Neural cell (in vitro differentiated cells): ENCODE results near the gene ITPK1. TPM values are rescaled to one million over a fixed set of nuclear protein-coding genes. Genes with fewer than 3 reads are reported as not detected.

Source experiments
- H2AFZ ChIP-seq: fragments of 200-600, 300-800 bp; sonication (generic), shearing (Covaris generic); 2 replicates; pipeline ENCODE4 v1.6.0; 2014; ENCODE audit warnings: low read depth, mild to moderate bottlenecking, antibody characterized with exemption, low read length, moderate library complexity
- H3F3A ChIP-seq: fragments of 200-600 bp; shearing (Covaris generic); 2 replicates; pipeline ENCODE4 v1.6.1; 2016; ENCODE audit warnings: mild to moderate bottlenecking, moderate library complexity, mixed read lengths, antibody characterized with exemption, low read length; ENCODE audit not compliant: insufficient read depth, poor library complexity, severe bottlenecking
- H3K27ac ChIP-seq: fragments of 200-600, 300-800 bp; sonication (generic), shearing (Covaris generic); 2 replicates; pipeline ENCODE4 v1.5.1; 2014; ENCODE audit warnings: mild to moderate bottlenecking, low read length, moderate library complexity
- H3K27me3 ChIP-seq: fragments of 300-800, 200-600 bp; sonication (generic), shearing (Covaris generic); 2 replicates; pipeline ENCODE4 v1.6.0; 2014; ENCODE audit warnings: mild to moderate bottlenecking, low read depth, low read length, moderate library complexity; ENCODE audit not compliant: insufficient read depth
- H3K36me3 ChIP-seq: fragments of 300-800, 200-600 bp; sonication (generic), shearing (Covaris generic); 2 replicates; pipeline ENCODE4 v1.5.1; 2014; ENCODE audit warnings: mild to moderate bottlenecking, antibody characterized with exemption, low read length, moderate library complexity; ENCODE audit not compliant: insufficient read depth
- H3K4me2 ChIP-seq: fragments of 300-800, 200-600 bp; sonication (generic), shearing (Covaris generic); 2 replicates; pipeline ENCODE4 v1.6.0; 2014; ENCODE audit warnings: mild to moderate bottlenecking, low read length
- H3K4me3 ChIP-seq: fragments of 300-800, 200-600 bp; sonication (generic), shearing (Covaris generic); 2 replicates; pipeline ENCODE4 v1.5.1; 2014; ENCODE audit warnings: mild to moderate bottlenecking, low read length, moderate library complexity
- H3K79me2 ChIP-seq: fragments of 200-600 bp; shearing (Covaris generic); replicated peaks from 2 replicates; pipeline ENCODE4 v1.6.0; 2014; ENCODE audit warnings: mild to moderate bottlenecking, low read length, moderate library complexity; ENCODE audit not compliant: insufficient read depth
- H3K9ac ChIP-seq: fragments of 300-800, 200-600 bp; sonication (generic), shearing (Covaris generic); 2 replicates; pipeline ENCODE4 v1.6.1; 2016; ENCODE audit warnings: mild to moderate bottlenecking, low read length, mixed read lengths
- H3K9me2 ChIP-seq: fragments of 200-600 bp; shearing (Covaris generic); 2 replicates; pipeline ENCODE4 v1.6.1; 2016; ENCODE audit warnings: mild to moderate bottlenecking, low read length, mixed read lengths; ENCODE audit not compliant: insufficient read depth
- H3K9me3 ChIP-seq: fragments of 200-600, 300-800 bp; sonication (generic), shearing (Covaris generic); 2 replicates; pipeline ENCODE4 v1.6.1; 2016; ENCODE audit warnings: mild to moderate bottlenecking, mixed run types, low read length, moderate library complexity, mixed read lengths
- H4K20me1 ChIP-seq: fragments of 200-600 bp; shearing (Covaris generic); 2 replicates; pipeline ENCODE4 v1.6.1; 2016; ENCODE audit warnings: mild to moderate bottlenecking, mixed run types; ENCODE audit not compliant: insufficient read depth
- CTCF ChIP-seq: fragments of 450-650 bp; IDR thresholded peaks from 2 replicates; pipeline ENCODE4 v1.5.1; 2014; ENCODE audit warnings: antibody characterized with exemption, mild to moderate bottlenecking, moderate library complexity; ENCODE audit not compliant: poor library complexity, severe bottlenecking
- EP300 ChIP-seq: fragments of 450-650 bp; conservative IDR thresholded peaks from 2 replicates; pipeline ENCODE4 v1.6.1; 2014; ENCODE audit warnings: antibody characterized with exemption, mild to moderate bottlenecking, moderate library complexity; ENCODE audit not compliant: poor library complexity, severe bottlenecking
- EZH2 ChIP-seq: fragments of 200-600, 300-800 bp; shearing (Covaris generic), sonication (generic); IDR thresholded peaks from 2 replicates; pipeline ENCODE4 v1.6.1; 2014; ENCODE audit warnings: antibody characterized with exemption, low read length, borderline replicate concordance, mild to moderate bottlenecking; ENCODE audit not compliant: insufficient read depth, poor library complexity, severe bottlenecking
- MXI1 ChIP-seq: fragments of 450-650 bp; conservative IDR thresholded peaks from 2 replicates; pipeline ENCODE4 v1.6.1; 2014; ENCODE audit warnings: antibody characterized with exemption, mild to moderate bottlenecking; ENCODE audit not compliant: poor library complexity, severe bottlenecking
- POLR2AphosphoS5 ChIP-seq: IDR thresholded peaks from 2 replicates; pipeline ENCODE4 v1.6.1; 2012
- RAD21 ChIP-seq: fragments of 450-650 bp; conservative IDR thresholded peaks from 2 replicates; pipeline ENCODE4 v1.6.1; 2014; ENCODE audit warnings: antibody characterized with exemption, mild to moderate bottlenecking, moderate library complexity
- SMC3 ChIP-seq: fragments of 450-650 bp; conservative IDR thresholded peaks from 2 replicates; pipeline ENCODE4 v1.6.1; 2014; ENCODE audit warnings: antibody characterized with exemption, mild to moderate bottlenecking, moderate library complexity; ENCODE audit not compliant: poor library complexity
- TAF1 ChIP-seq: IDR thresholded peaks from 2 replicates; pipeline ENCODE4 v1.6.1; 2012; ENCODE audit warnings: low read depth
- polyA plus RNA-seq: library from polyadenylated mRNA; depleted of rRNA; stranded (reverse); fragments of >200 nt; gene quantifications from 2 replicates; pipeline ENCODE4 v1.2.3, GENCODE V29; 2014
- TF ChIP-seq, protein P1 (sequence below): IDR thresholded peaks from 2 replicates; pipeline ENCODE4 v1.6.1; 2012; ENCODE audit warnings: borderline replicate concordance

Gene ITPK1
- polyA plus RNA-seq, 1 donor from 2014 or later: 65.0 TPM

- Histone ChIP-seq H3K27me3 (no peaks in the 10 kb centered on the region), H3K9me2 (no peaks in the 10 kb centered on the region), H3K27ac (no peak overlapping the region), H3F3A (no peaks in the 10 kb centered on the region), H3K9me3 (no peaks in the 10 kb centered on the region), H3K79me2 (no peaks in the 10 kb centered on the region), H3K4me2 (no peak overlapping the region), H2AFZ (no peak overlapping the region), H3K9ac (no peak overlapping the region), H3K36me3 (peaks cover 5% of the 10 kb centered on the region), H3K4me3 (no peak overlapping the region), H4K20me1 (no peaks in the 10 kb centered on the region)
- TF ChIP-seq CTCF (no peak), EP300 (no peak), RAD21 (no peak), POLR2AphosphoS5 (no peak), SMC3 (no peak), TAF1 (no peak), MXI1 (no peak), EZH2 (no peak)
- TF ChIP-seq, protein P1, sequence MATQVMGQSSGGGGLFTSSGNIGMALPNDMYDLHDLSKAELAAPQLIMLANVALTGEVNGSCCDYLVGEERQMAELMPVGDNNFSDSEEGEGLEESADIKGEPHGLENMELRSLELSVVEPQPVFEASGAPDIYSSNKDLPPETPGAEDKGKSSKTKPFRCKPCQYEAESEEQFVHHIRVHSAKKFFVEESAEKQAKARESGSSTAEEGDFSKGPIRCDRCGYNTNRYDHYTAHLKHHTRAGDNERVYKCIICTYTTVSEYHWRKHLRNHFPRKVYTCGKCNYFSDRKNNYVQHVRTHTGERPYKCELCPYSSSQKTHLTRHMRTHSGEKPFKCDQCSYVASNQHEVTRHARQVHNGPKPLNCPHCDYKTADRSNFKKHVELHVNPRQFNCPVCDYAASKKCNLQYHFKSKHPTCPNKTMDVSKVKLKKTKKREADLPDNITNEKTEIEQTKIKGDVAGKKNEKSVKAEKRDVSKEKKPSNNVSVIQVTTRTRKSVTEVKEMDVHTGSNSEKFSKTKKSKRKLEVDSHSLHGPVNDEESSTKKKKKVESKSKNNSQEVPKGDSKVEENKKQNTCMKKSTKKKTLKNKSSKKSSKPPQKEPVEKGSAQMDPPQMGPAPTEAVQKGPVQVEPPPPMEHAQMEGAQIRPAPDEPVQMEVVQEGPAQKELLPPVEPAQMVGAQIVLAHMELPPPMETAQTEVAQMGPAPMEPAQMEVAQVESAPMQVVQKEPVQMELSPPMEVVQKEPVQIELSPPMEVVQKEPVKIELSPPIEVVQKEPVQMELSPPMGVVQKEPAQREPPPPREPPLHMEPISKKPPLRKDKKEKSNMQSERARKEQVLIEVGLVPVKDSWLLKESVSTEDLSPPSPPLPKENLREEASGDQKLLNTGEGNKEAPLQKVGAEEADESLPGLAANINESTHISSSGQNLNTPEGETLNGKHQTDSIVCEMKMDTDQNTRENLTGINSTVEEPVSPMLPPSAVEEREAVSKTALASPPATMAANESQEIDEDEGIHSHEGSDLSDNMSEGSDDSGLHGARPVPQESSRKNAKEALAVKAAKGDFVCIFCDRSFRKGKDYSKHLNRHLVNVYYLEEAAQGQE: no peak
These were observed 160.8 kb downstream of the ITPK1 start for GRCh38 chr14:92954933-92955332.

GRCh38 chr14:92953526-92953925 lies 162.2 kb downstream of the ITPK1 start:
- Histone ChIP-seq H2AFZ (no peak overlapping the region), H3F3A (no peaks in the 10 kb centered on the region), H3K36me3 (peaks cover 5% of the 10 kb centered on the region), H3K4me3 (no peak overlapping the region), H3K27ac (no peak overlapping the region), H3K4me2 (no peak overlapping the region), H3K9me3 (no peaks in the 10 kb centered on the region), H3K79me2 (no peaks in the 10 kb centered on the region), H3K27me3 (no peaks in the 10 kb centered on the region), H4K20me1 (no peaks in the 10 kb centered on the region), H3K9me2 (no peaks in the 10 kb centered on the region), H3K9ac (no peak overlapping the region)
- TF ChIP-seq CTCF: no peak
